ENCODE results near the gene ZFP57.

The ZFP57 gene

GRCh38 chr6:29653452-29654038 lies 27.4 kb downstream of the ZFP57 start:
- peak; percentile 54 to 77 for DNase-seq

GRCh38 chr6:29652198-29652584 lies 28.8 kb downstream of the ZFP57 start:
- DNase-seq: no peak

DNA sequence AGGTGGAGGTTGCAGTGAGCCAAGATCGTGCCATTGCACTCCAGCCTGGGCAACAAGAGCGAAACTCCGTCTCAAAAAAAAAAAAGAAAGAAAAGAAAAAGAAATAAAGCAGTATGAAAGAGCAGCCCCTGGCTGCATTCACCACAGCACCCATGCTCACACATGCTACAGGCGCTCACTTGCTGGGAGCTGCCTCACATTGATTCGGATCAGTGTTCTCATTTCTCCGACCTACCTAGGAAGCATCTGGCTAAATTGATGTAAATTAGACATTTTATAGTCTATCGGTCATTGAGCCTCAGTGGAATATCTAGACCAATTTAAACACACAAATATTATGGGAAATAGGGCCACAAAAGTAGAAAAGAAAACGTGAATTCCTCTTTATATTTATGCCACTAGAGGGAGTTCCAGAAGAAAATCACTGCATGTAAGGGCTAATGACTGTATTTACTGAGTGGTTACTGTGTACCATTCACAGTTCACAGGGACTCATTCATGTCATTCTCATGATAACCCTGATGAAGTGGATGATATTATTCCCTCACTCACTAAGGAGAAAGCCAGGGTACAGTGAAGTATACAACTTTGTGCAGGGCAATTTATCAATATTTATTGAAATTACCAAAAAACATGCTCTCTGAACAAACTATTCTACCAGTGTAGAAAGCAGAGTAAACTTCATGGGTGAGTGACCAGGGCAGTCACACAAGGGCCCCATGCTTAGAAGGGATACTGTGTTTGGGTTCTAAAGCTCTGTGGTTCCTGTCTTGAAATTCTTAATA lies 29.3 kb downstream of the ZFP57 start:
- peak in 1 of 2 donors; percentile 59 for DNase-seq

DNA sequence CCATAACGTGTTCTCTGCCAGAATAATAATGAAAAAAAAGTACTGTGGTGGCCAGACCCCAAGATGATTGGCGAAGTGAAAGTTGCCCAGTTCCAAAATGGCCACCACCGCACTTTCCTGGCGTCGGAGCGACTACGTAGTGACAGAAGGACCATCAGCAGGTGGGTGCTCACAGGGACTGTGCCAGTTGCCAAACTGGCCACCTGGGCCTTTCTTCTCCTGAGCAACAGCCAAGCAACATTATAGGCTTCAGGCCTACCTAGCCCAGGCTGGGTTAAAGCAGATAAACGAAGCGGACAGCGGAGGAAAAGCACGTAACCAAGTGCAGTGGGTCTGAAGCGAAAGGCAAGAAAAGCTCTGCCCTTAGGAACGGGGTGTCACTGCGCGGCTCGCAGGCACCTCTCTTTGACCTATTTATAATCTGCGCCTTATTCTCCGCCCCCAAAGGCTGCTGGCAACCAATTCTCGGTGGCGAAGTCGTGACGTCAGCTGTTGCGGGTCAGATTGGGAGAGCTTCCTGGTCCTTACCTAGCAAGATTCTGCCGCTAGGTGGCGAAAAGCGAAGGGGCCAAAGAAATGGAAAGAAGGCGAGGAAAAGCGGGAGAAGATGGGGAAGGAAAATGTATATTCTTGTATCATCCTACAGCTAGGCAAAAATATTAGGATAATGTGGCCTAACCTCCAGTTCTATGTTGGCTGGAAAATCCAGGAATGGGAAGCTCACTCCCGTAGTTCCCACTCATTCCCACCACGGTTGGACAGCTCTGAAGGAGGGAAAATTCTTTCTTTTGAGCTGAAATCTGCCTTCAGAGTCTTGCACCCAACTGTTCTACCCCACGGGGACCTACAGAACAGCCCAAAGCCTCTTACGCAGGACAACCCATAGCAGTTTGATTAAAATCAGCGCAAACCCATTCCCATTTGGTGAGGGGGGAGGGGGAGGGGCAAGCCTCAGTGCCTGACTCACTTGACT lies 31.0 kb downstream of the ZFP57 start:
- DNase-seq: peak; percentile 98 to 99

DNA sequence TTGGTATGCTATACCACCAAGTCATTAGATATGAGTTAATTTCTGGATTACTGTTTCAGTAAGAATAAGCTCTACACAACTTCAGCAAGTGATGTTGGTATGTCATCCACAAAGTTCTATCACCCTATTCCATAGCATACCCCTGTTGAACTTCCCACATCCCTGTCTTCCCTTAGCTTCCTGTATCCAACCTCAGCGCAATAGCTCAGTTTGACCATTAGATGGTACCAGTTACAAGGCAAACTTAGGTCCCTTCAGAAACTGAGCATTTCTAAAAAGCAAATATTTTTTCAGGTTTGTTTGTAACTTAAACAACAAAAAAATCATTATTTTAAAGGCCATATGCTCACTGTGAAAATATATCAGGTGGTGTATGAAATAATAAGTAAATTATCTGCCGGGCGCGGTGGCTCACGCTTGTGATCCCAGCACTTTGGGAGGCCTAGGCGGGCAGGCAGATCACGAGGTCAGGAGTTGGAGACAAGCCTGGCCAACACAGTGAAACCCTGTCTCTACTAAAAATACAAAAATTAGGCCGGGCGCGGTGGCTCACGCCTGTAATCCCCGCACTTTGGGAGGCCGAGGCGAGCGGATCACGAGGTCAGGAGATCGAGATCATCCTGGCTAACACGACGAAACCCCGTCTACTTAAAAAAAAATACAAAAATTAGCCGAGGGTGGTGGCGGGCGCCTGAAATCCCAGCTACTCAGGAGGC lies 32.9 kb downstream of the ZFP57 start:
- DNase-seq: no peak

- DNase-seq: peak; percentile 20 to 43
These were observed 39.4 kb downstream of the ZFP57 start for GRCh38 chr6:29641430-29642148.

DNA sequence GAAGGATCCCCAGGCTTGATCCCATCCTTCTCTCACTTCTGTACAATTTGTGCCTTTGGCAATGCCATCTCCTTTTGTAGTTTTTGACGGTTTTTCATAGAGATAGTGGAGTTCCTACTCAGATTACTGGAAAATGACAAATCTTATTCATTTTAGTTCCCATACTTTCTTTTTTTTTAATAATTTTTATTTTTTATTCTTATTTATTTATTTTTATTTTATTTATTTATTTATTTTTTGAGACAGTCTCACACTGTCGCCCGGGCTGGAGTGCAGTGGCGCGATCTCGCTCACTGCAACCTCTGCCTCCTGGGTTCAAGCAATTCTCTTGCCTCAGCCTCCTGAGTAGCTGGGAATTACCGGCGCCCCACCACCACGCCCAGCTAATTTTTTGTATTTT lies 43.7 kb downstream of the ZFP57 start:
- DNase-seq: no peak

DNA sequence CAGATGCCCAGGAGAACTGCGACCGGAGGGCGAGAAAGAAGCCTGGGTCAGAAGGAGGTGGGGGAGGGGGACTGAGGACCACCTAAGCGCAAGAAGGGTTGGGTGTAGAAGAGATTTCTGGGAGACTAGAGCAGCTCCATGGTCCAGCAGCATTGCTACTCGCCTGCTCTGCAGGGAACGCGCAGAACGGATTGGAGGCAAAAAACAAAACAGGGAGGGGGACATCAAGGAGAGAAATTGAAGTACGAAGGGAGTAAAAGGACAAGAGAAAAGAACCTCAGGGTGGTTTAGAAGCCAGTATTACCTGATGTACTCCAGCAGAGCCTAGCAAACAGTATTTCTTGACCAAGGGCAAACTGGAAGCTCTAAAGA lies 47.4 kb downstream of the ZFP57 start:
- no peak for DNase-seq

- peak; percentile 66 to 77 for DNase-seq
These were observed 48.0 kb downstream of the ZFP57 start, which contains the start of gene GABBR1 for GRCh38 chr6:29632789-29633533. Gene GABBR1, minus strand, starts transcription at chr6:29633183. Its CDS starts 798 bp downstream, at chr6:29632385.

DNA sequence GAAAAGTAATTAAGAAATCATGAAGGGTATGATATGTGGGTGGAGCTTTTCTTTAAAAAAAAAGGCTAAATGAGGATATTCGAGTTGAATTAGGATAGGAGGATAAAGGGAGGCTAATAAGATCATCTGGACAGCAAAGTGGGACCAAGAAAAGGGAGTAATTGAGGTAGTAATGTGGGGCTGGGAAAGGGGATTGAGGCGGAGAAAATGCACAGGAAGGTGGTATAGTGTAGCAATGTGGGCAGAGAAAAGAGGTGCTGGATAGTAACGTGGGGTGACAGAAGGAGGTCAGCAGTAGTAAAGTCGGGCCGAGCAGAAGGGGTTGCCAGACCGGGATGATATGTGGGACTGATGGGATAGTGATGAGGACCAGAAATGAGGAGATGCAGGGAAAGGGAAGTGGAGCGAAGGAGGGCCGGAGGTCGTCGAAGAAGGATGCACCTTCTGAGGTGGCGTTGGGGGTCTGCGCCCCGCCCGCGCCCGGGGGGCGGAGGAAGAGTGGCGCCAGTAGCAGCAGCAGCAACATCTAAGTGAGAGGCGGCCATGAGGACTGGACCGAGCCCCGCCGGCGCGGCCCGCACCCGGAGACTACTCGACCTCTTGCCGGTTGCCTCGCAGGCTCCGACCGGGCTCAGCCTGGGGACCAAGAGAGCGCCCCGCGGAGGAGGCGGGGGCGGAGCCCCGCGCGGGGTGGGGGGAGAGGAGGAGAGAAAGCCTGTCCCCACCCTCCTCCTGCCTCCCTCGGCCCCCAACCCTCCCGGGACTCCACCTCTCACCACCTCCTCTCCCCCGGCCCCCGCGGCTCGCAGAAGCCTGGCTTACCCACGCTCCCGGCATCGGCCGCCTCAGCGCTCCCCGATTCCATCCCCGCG lies 48.9 kb downstream of the ZFP57 start:
- DNase-seq: peak; percentile 74 to 75

DNA sequence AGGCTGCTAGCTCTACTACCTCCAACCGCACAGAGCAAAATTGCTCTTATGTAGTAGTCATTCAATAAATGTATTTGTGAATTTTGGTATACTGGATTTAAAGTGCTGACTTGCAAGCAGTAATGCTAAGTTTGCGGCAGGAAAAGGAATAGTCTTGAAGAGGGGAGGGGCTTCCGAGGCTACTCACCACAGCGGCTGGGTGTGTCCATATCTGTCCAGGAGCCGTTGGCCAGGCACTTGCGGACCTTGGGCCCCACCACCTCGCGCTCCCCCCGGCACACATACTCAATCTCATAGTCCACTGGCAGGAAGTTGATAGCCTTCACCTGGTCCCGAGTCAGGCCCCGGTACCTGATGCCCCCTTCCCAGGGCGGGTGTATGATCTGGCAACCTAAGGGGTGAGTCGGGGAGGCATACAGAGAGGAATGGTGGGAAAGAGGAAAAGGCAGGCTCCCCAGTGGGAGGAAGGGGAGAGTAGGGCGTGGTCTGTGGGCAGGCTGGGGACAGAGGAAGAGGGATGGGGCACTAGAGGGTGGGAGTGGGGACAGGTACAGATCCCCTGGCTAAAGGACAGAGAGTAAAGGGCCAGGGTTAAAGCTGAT lies 49.6 kb downstream of the ZFP57 start:
- DNase-seq: no peak

DNA sequence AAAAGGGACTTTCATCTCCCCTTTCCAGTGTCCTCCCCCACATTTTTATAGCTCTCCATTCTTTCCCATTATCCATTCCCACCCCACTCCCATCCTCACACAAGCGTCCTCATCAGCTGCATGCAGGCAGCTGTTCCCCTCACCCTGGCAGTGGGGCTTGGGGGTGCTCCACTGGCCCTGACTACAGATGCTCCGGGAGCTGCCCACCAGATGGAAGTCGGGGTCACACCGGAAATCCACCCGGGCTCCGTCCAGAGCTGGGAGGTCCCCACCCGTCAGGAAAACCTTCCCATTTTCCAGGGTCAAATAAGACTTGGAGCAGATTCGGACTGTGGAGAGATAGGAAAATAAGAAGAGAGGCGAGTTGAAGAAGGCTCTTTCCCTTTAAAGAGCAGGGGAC lies 50.6 kb downstream of the ZFP57 start:
- DNase-seq: no peak

GRCh38 chr6:29629571-29629970 lies 51.4 kb downstream of the ZFP57 start:
- DNase-seq: no peak

DNA sequence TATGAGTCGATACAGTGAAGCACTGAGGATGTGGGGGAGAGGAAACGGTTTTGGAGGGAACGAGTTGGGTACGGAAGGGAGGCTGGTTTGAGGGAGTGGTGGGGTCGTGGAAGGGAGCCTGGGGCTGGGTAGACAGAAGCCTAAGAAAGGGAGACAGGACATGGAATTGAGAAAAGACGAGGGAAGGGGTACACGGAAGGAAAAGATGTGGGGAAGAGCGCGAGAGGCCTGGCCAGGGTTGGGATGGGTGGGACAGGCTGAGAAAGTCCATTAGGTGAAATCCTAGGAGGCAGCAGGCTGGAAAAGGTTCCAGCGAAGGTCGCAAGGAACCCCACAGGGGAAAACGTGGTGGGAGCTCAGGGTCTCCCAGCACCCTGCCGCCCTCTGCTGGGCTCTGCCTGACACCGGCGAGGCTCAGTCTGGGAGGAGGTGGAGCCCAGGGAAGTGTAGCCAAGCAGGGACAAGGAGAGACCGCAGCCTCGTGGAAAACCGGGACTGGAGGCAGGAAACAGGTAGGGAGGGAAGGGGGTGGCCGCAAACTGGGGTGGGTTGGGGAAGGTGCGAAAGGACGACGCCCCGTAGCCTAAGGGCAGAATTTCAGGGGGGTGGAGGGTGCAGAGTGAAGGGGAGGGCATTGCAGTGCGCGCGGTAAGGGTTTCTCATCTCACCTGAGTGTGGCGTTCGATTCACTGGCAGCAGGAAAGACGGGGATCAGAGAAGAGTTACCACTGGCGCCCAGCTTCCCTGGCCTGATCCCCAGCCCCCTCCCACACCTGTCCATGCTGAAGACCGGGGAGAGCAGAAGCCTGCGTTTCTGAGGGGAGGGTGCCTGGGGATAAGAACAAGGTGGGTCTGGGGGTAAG lies 52.3 kb downstream of the ZFP57 start:
- DNase-seq: peak; percentile 27 to 54

- DNase-seq: peak; percentile 54 to 77
These were observed 53.1 kb downstream of the ZFP57 start for GRCh38 chr6:29627755-29628418.

- DNase-seq: no peak
These were observed 53.8 kb downstream of the ZFP57 start for GRCh38 chr6:29626948-29627754.

DNA sequence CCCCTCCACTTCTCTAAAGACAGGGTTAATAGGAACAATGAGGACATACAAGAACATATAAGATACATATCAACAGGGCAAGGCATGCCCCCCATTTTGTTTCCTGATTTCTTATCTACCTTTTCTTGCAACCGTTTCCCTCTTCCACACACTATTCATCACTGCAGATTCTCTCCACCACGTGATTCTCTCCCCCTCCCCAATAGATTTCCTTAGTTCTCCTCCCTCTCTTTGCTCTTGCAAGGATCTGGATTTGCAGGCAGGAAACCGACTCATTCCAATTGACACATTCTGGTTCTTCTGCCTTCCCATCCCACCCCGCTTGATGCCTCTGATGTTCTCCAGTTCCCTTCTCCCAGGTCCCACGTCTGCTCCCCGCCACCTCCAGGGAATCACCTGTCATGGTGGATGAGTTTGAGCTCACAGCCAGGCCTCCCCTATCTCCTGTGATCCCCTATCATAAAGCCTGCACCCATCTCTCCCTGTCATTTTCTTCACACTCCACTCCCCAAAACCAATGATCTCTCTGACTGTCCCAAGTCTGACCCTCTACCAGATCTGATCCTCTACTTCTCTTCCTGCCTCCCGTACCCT lies 55.5 kb downstream of the ZFP57 start:
- no peak for DNase-seq

Measured in CD4-positive, alpha-beta T cell treated with Interferon alpha-2 for 1 hour (primary cell).